Karpas-422 (cell line): Measurements from ENCODE around the gene RNF121. TPM values are rescaled to one million over a fixed set of nuclear protein-coding genes. Genes with fewer than 3 reads are reported as not detected.

Experiments used
- DNase-seq: peaks from one replicate; pipeline ENCODE4 v3.0.0-alpha.2; 2015
- H2AFZ ChIP-seq: fragments of 200-600 bp; sonication (generic); 2 replicates; pipeline ENCODE4 v1.6.1; 2014; ENCODE audit warnings: antibody characterized with exemption, low read length, mixed read lengths
- H3K27ac ChIP-seq: fragments of 200-600 bp; sonication (generic); 2 replicates; pipeline ENCODE4 v1.5.1; 2014; ENCODE audit warnings: mild to moderate bottlenecking, low read length, moderate library complexity
- H3K27me3 ChIP-seq: fragments of 200-600 bp; sonication (generic); 2 replicates; pipeline ENCODE4 v1.6.1; 2014; ENCODE audit warnings: low read length, mixed read lengths
- H3K36me3 ChIP-seq: fragments of 200-600 bp; sonication (generic); 2 replicates; pipeline ENCODE4 v1.6.1; 2014; ENCODE audit warnings: low read length, mixed read lengths; ENCODE audit not compliant: insufficient read depth
- H3K4me1 ChIP-seq: fragments of 200-600 bp; sonication (generic); 2 replicates; pipeline ENCODE4 v1.6.1; 2014; ENCODE audit warnings: mild to moderate bottlenecking, low read length, mixed read lengths
- H3K4me2 ChIP-seq: fragments of 200-600 bp; sonication (generic); 2 replicates; pipeline ENCODE4 v1.6.1; 2014; ENCODE audit warnings: low read length, low read depth, mild to moderate bottlenecking; ENCODE audit not compliant: poor library complexity, severe bottlenecking
- H3K4me3 ChIP-seq: fragments of 200-600 bp; sonication (generic); 2 replicates; pipeline ENCODE4 v1.5.1; 2014; ENCODE audit warnings: mild to moderate bottlenecking, antibody characterized with exemption, low read length, mixed read lengths
- H3K79me2 ChIP-seq: fragments of 200-600 bp; sonication (generic); 2 replicates; pipeline ENCODE4 v1.6.1; 2014; ENCODE audit warnings: mild to moderate bottlenecking, low read length, mixed read lengths
- H3K9ac ChIP-seq: fragments of 200-600 bp; sonication (generic); 2 replicates; pipeline ENCODE4 v1.6.0; 2014; ENCODE audit warnings: low read length
- H3K9me2 ChIP-seq: fragments of 200-600 bp; sonication (generic), shearing (Covaris generic); replicated peaks from 2 replicates; pipeline ENCODE4 v1.6.0; 2014; ENCODE audit warnings: mild to moderate bottlenecking, low read length, moderate library complexity; ENCODE audit not compliant: insufficient read depth
- H3K9me3 ChIP-seq: fragments of 300-700, 200-600 bp; sonication (generic); 2 replicates; pipeline ENCODE4 v1.6.1; 2014; ENCODE audit warnings: low read length, mixed read lengths
- H4K20me1 ChIP-seq: fragments of 200-600 bp; sonication (generic); 2 replicates; pipeline ENCODE4 v1.6.1; 2014; ENCODE audit warnings: mild to moderate bottlenecking, antibody characterized with exemption, low read length, low read depth; ENCODE audit not compliant: insufficient read depth
- total RNA-seq: library from RNA; depleted of rRNA; stranded (reverse); fragments of >200 nt; shearing (Covaris generic); gene quantifications from 2 replicates; pipeline ENCODE4 v1.2.3, GENCODE V29; 2014; ENCODE audit warnings: low replicate concordance; rRNA removed

RNF121 gene
- total RNA-seq, 1 experiment from 2014 or later = 12.0 TPM

DNA sequence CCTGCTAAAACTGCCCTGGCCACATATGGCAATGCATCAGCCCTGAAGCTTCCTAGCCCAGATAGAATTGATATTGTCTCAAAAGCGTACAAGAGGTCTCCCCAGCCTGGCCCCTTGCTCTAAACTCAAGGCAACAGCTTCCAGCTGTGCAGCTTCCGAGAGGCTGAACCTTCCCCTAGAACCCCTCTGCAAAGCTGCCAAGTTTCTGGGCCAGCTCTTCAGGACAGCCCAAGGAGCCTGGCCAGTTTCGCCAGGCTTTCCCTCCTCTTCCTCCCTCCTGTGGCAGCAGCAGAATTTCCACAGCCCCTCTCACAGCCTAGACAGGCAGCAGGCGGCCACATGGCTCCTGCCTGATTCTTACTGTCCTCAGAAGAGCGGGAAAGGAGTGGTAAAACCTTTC, 117.0 kb downstream of the RNF121 start:
- no peaks in the 10 kb centered on the region for H3K79me2 ChIP-seq
- DNase-seq = no peak

More for the DNA sequence above, 117.0 kb downstream of the RNF121 start:
- Histone ChIP-seq H3K9me3 (no peaks in the 10 kb centered on the region), H3K9me2 (no peaks in the 10 kb centered on the region), H3K36me3 (no peaks in the 10 kb centered on the region), H3K4me2 (no peak overlapping the region), H3K9ac (no peak overlapping the region), H3K27me3 (no peaks in the 10 kb centered on the region), H3K4me3 (no peak overlapping the region), H3K27ac (no peak overlapping the region), H3K4me1 (peaks cover 11% of the 10 kb centered on the region), H2AFZ (no peak overlapping the region), H4K20me1 (peaks cover 64% of the 10 kb centered on the region)

Other genes starting within 250 kb of the RNF121 start
- gene DEFB108B, start 95.8 kb upstream of the RNF121 start, total RNA-seq = not detected in 2 replicates
- gene DEFB131B, start 50.6 kb upstream of the RNF121 start, total RNA-seq = not detected in 2 replicates
- gene XNDC1N, start 452 bp upstream of the RNF121 start, total RNA-seq = 10.9 and 11.6 TPM in 2 replicates
- gene IL18BP, start 69.9 kb downstream of the RNF121 start, total RNA-seq = 5.4 and 6.2 TPM in 2 replicates
- gene NUMA1, start 151.5 kb downstream of the RNF121 start, total RNA-seq = 29.0 and 45.3 TPM in 2 replicates
- gene LRRC51, start 151.8 kb downstream of the RNF121 start, total RNA-seq = 2.3 and 4.6 TPM in 2 replicates
- 96.5 and 102 TPM in 2 replicates for gene LAMTOR1, start 174.3 kb downstream of the RNF121 start, total RNA-seq
- gene TOMT, start 176.9 kb downstream of the RNF121 start, total RNA-seq = 0.26 TPM in 1 of 2 replicates, not detected in the other
- 37.4 and 40.9 TPM in 2 replicates for gene ANAPC15, start 183.6 kb downstream of the RNF121 start, total RNA-seq
- gene FOLR3, start 206.7 kb downstream of the RNF121 start, total RNA-seq = not detected in 2 replicates